Measurements from ENCODE around the gene ISYNA1. TPM values are rescaled to one million over a fixed set of nuclear protein-coding genes. Genes with fewer than 3 reads are reported as not detected.

Gene ISYNA1
- total RNA-seq, 1 experiment from 2014 or later: 6.8 TPM

GRCh38 chr19:18434411-18435175, 3.3 kb downstream of the ISYNA1 start:
- no peak for DNase-seq (ENCODE audit: unreplicated experiment)
- H3K4me1 Mint-ChIP-seq (ENCODE audit: insufficient read depth, unreplicated experiment): peaks cover 11% of the 10 kb centered on the region
- no peaks in the 10 kb centered on the region for H3K27me3 Mint-ChIP-seq (ENCODE audit: insufficient read depth, unreplicated experiment)
- BruUV-seq (replicated peaks): no TSS peak
- ChIA-PET POLR2A (no interaction called here), CTCF (interaction anchor here (0.6 kb wide), 3 partner anchors 16 to 106 kb away, joined by 3 to 7 read pairs (median 3); no protein-coding TSS in a partner anchor)
- no peak overlapping the region for H3K4me3 Mint-ChIP-seq (ENCODE audit: unreplicated experiment)
- intact Hi-C loops (cut with micrococcal nuclease): no loop called here
- H3K9me3 Mint-ChIP-seq (ENCODE audit: unreplicated experiment): no peaks in the 10 kb centered on the region
- peaks cover 21% of the 10 kb centered on the region for H3K36me3 Mint-ChIP-seq (ENCODE audit: insufficient read depth, unreplicated experiment)
- H3K27ac Mint-ChIP-seq (ENCODE audit: low read depth, unreplicated experiment): no peak overlapping the region
- no peak for TF ChIP-seq CTCF (IDR thresholded peaks at IDR 0.05; ENCODE audit: unreplicated experiment)

- ChIA-PET POLR2A (no interaction called here), CTCF (interaction anchor here (0.6 kb wide), 2 partner anchors 66 to 105 kb away, joined by 3 to 7 read pairs; no protein-coding TSS in a partner anchor)
- no peak overlapping the region for H3K27ac Mint-ChIP-seq (ENCODE audit: low read depth, unreplicated experiment)
Observed at GRCh38 chr19:18433735-18434398, 4.1 kb downstream of the ISYNA1 start.

DNA sequence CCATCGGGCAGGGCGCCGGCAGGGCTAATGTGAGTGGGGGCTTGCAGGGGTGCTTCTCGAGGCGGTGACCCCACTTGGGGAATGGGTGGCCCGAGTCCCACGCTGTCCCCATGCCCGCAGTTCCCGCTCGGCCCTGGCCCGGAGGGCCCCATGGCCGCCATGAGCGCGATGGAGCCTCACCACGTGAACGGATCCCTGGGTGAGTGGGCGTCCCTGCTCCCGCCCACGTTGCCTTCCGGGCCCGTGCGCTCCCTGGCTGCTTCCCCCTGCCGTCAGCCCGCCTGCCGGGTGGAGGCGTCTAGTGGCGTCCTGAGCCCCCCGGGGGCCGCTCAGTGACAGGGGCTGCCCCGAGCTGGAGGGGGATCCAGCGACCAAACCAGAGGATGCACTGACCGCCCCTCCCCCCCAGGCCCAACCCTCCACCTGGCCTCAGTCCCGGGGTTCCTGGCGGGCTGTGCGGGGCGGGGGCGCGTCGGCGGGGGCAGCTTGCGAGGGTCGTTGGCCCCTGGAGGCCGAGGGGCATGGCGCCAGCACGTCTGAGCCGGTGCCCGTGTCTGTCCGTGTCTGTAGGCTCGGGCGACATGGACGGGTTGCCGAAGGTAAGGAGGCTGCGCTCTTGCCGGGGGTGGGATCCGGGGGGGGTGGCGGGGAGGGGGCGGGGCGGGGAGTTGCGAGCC, 4.8 kb downstream of the ISYNA1 start:
- no peak for TF ChIP-seq CTCF (IDR thresholded peaks at IDR 0.05; ENCODE audit: unreplicated experiment)
- Mint-ChIP-seq H3K27ac (ENCODE audit: low read depth, unreplicated experiment) (no peak overlapping the region), H3K4me3 (ENCODE audit: unreplicated experiment) (no peak overlapping the region), H3K4me1 (ENCODE audit: insufficient read depth, unreplicated experiment) (no peaks in the 10 kb centered on the region), H3K27me3 (ENCODE audit: insufficient read depth, unreplicated experiment) (no peaks in the 10 kb centered on the region), H3K9me3 (ENCODE audit: unreplicated experiment) (no peaks in the 10 kb centered on the region), H3K36me3 (ENCODE audit: insufficient read depth, unreplicated experiment) (peaks cover 19% of the 10 kb centered on the region)
- ChIA-PET CTCF (no interaction called here), POLR2A (no interaction called here)
- no peak for DNase-seq (ENCODE audit: unreplicated experiment)
- no TSS peak for BruUV-seq (replicated peaks)
- intact Hi-C loops (cut with micrococcal nuclease): no loop called here

More at GRCh38 chr19:18433735-18434398, 4.1 kb downstream of the ISYNA1 start:
- no TSS peak for BruUV-seq (replicated peaks)
- Mint-ChIP-seq H3K4me1 (ENCODE audit: insufficient read depth, unreplicated experiment) (peaks cover 4% of the 10 kb centered on the region), H3K36me3 (ENCODE audit: insufficient read depth, unreplicated experiment) (peaks cover 19% of the 10 kb centered on the region), H3K27me3 (ENCODE audit: insufficient read depth, unreplicated experiment) (no peaks in the 10 kb centered on the region), H3K9me3 (ENCODE audit: unreplicated experiment) (no peaks in the 10 kb centered on the region), H3K4me3 (ENCODE audit: unreplicated experiment) (no peak overlapping the region)
- intact Hi-C loops (cut with micrococcal nuclease): no loop called here
- no peak for TF ChIP-seq CTCF (IDR thresholded peaks at IDR 0.05; ENCODE audit: unreplicated experiment)
- no peak for DNase-seq (ENCODE audit: unreplicated experiment)
